MM.1S (cell line): ENCODE data around the gene FASTKD3.

Experiments used
- DNase-seq: peaks from one replicate; pipeline ENCODE4 v3.0.0-alpha.2; 2015
- H2AFZ ChIP-seq: fragments of 300-600 bp; sonication (generic); 2 replicates; pipeline ENCODE4 v1.6.0; 2016; ENCODE audit warnings: antibody characterized with exemption, low read length
- H3F3A ChIP-seq: fragments of 300-600 bp; sonication (generic); 2 replicates; pipeline ENCODE4 v1.6.1; 2016; ENCODE audit warnings: mild to moderate bottlenecking, antibody characterized with exemption, low read length, moderate library complexity, mixed read lengths; ENCODE audit not compliant: insufficient read depth
- H3K27ac ChIP-seq: fragments of 300-600 bp; sonication (generic); 2 replicates; pipeline ENCODE4 v1.5.1; 2016; ENCODE audit warnings: mild to moderate bottlenecking, low read length
- H3K27me3 ChIP-seq: fragments of 300-600 bp; sonication (generic); replicated peaks from 2 replicates; pipeline ENCODE4 v1.6.0; 2016; ENCODE audit warnings: low read length; ENCODE audit not compliant: insufficient read depth
- H3K36me3 ChIP-seq: fragments of 300-600 bp; sonication (generic); replicated peaks from 2 replicates; pipeline ENCODE4 v1.6.1; 2016; ENCODE audit warnings: mild to moderate bottlenecking, low read length, mixed read lengths; ENCODE audit not compliant: insufficient read depth
- H3K4me1 ChIP-seq: fragments of 300-600 bp; sonication (generic); 2 replicates; pipeline ENCODE4 v1.6.1; 2016; ENCODE audit warnings: low read length, mixed read lengths
- H3K4me2 ChIP-seq: fragments of 300-600 bp; sonication (generic); 2 replicates; pipeline ENCODE4 v1.6.0; 2016; ENCODE audit warnings: low read depth, low read length
- H3K4me3 ChIP-seq: fragments of 300-600 bp; sonication (generic); 2 replicates; pipeline ENCODE4 v1.5.1; 2016; ENCODE audit warnings: low read length, mixed read lengths
- H3K79me2 ChIP-seq: fragments of 300-600 bp; sonication (generic); 2 replicates; pipeline ENCODE4 v1.6.1; 2016; ENCODE audit warnings: mixed run types, low read length, mixed read lengths
- H3K9ac ChIP-seq: fragments of 300-600 bp; sonication (generic); 2 replicates; pipeline ENCODE4 v1.6.1; 2016; ENCODE audit warnings: low read length, mixed read lengths
- H3K9me2 ChIP-seq: fragments of 300-600 bp; sonication (generic); replicated peaks from 2 replicates; pipeline ENCODE4 v1.6.1; 2016; ENCODE audit warnings: mild to moderate bottlenecking, low read length, mixed read lengths; ENCODE audit not compliant: insufficient read depth
- H3K9me3 ChIP-seq: fragments of 300-600 bp; sonication (generic); replicated peaks from 2 replicates; pipeline ENCODE4 v1.6.1; 2016; ENCODE audit warnings: mild to moderate bottlenecking, low read length, mixed read lengths; ENCODE audit not compliant: insufficient read depth
- H4K20me1 ChIP-seq: fragments of 300-600 bp; sonication (generic); 2 replicates; pipeline ENCODE4 v1.6.1; 2016; ENCODE audit warnings: mild to moderate bottlenecking, low read length, moderate library complexity, mixed read lengths; ENCODE audit not compliant: insufficient read depth
- CTCF ChIP-seq: fragments of 300-600 bp; sonication (generic); IDR thresholded peaks from 2 replicates; pipeline ENCODE4 v1.5.1; 2016; ENCODE audit warnings: antibody characterized with exemption, low read length, mixed read lengths
- EZH2 ChIP-seq: fragments of 300-600 bp; sonication (generic); optimal IDR thresholded peaks from 2 replicates; pipeline ENCODE3; 2017; ENCODE audit warnings: low read depth, mild to moderate bottlenecking, antibody characterized with exemption, low read length, mixed read lengths
- EZH2phosphoT487 ChIP-seq: fragments of 300-600 bp; sonication (generic); IDR thresholded peaks from 2 replicates; pipeline ENCODE4 v1.6.1; 2018; ENCODE audit warnings: antibody characterized with exemption, low read length

The FASTKD3 gene

GRCh38 chr5:7882926-7883325, 14.1 kb upstream of the FASTKD3 start:
- H3K27ac ChIP-seq, result no peak overlapping the region
- H3K4me1 ChIP-seq, result 0 out of 2 replicates have a peak, but pooled peaks cover 2% of the 10 kb centered on the region
- H3K79me2 ChIP-seq, result peaks cover 94% of the 10 kb centered on the region
- no peaks in the 10 kb centered on the region for H3K9me3 ChIP-seq
- H3F3A ChIP-seq, result peaks cover 4% of the 10 kb centered on the region; the same call in 1 of the 2 replicates
- peaks cover 47% of the 10 kb centered on the region for H4K20me1 ChIP-seq
- no peak overlapping the region for H2AFZ ChIP-seq
- no peak for DNase-seq
- H3K27me3 ChIP-seq, result no peaks in the 10 kb centered on the region
- no peaks in the 10 kb centered on the region for H3K9me2 ChIP-seq
- H3K4me3 ChIP-seq, result no peak overlapping the region
- H3K4me2 ChIP-seq, result no peak overlapping the region
- peaks cover 50% of the 10 kb centered on the region for H3K36me3 ChIP-seq
- no peak overlapping the region for H3K9ac ChIP-seq
- TF ChIP-seq EZH2phosphoT487 (no peak), CTCF (no peak), EZH2 (no peak)

DNA sequence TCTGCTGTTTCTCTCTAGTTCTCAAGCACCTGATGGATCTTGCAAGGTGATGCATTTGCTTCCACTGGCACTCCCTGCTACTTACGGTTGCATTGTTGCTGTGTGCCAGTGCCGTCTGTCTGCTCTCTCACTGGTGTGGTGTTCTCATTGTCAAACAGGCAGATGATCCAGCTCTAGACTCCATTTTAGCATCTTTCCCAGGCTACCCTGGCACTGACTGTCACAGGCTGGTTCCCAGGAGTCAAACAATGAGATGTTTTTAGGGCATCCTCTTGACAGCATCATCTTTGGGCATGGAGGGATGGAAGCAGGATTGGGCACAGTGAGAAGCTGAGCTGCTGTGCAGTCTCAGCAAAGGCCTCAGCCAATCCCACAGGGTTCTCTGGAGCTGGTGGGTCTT, 13.0 kb upstream of the FASTKD3 start:
- Histone ChIP-seq H3K9ac (no peak overlapping the region), H3K27me3 (no peaks in the 10 kb centered on the region), H3K9me3 (no peaks in the 10 kb centered on the region), H3F3A (peaks cover 4% of the 10 kb centered on the region; the same call in 1 of the 2 replicates), H3K4me3 (no peak overlapping the region), H3K4me2 (no peak overlapping the region), H3K4me1 (0 out of 2 replicates have a peak, but pooled peaks cover 2% of the 10 kb centered on the region), H3K79me2 (peaks cover 98% of the 10 kb centered on the region), H2AFZ (no peak overlapping the region), H3K9me2 (no peaks in the 10 kb centered on the region), H3K27ac (no peak overlapping the region), H4K20me1 (peaks cover 49% of the 10 kb centered on the region), H3K36me3 (peaks cover 57% of the 10 kb centered on the region)
- no peak for DNase-seq
- no peak for TF ChIP-seq EZH2
- TF ChIP-seq EZH2phosphoT487, result no peak
- TF ChIP-seq CTCF, result no peak

GRCh38 chr5:7881091-7881490, 12.3 kb upstream of the FASTKD3 start:
- no peak overlapping the region for H3K9ac ChIP-seq
- no peak for DNase-seq
- no peaks in the 10 kb centered on the region for H3K9me2 ChIP-seq
- peaks cover 4% of the 10 kb centered on the region; the same call in 1 of the 2 replicates for H3F3A ChIP-seq
- 0 out of 2 replicates have a peak, but pooled peaks cover 9% of the 10 kb centered on the region for H3K4me1 ChIP-seq
- no peak overlapping the region for H2AFZ ChIP-seq
- peaks cover 98% of the 10 kb centered on the region for H3K79me2 ChIP-seq
- no peak overlapping the region for H3K27ac ChIP-seq
- no peaks in the 10 kb centered on the region for H3K9me3 ChIP-seq
- H3K4me3 ChIP-seq, result no peak overlapping the region
- H4K20me1 ChIP-seq, result peaks cover 49% of the 10 kb centered on the region
- no peak overlapping the region for H3K4me2 ChIP-seq
- TF ChIP-seq EZH2phosphoT487 (no peak), CTCF (no peak), EZH2 (no peak)
- H3K27me3 ChIP-seq, result no peaks in the 10 kb centered on the region
- peaks cover 65% of the 10 kb centered on the region for H3K36me3 ChIP-seq
